ENCODE results near the gene ATF7.

ATF7 gene

GRCh38 chr12:53500142-53500775, 125.9 kb downstream of the ATF7 start:
- no peak for DNase-seq (ENCODE audit: low read depth)

- DNase-seq (ENCODE audit: low read depth) = peak; percentile 53
These were observed 126.7 kb downstream of the ATF7 start, which contains the start of gene MAP3K12 for GRCh38 chr12:53499266-53500141. MAP3K12 (minus strand) TSS chr12:53499458; CDS start chr12:53487391, 12,067 bp downstream.

GRCh38 chr12:53498235-53498630, 127.9 kb downstream of the ATF7 start:
- no peak for DNase-seq (ENCODE audit: low read depth)

- DNase-seq (ENCODE audit: low read depth) = no peak
These were observed 128.7 kb downstream of the ATF7 start for GRCh38 chr12:53497461-53497860.

GRCh38 chr12:53496752-53497032, 129.5 kb downstream of the ATF7 start:
- DNase-seq (ENCODE audit: low read depth) = no peak

GRCh38 chr12:53495903-53496751, 130.1 kb downstream of the ATF7 start:
- DNase-seq (ENCODE audit: low read depth) = no peak

- no peak for DNase-seq (ENCODE audit: low read depth)
These were observed 132.4 kb downstream of the ATF7 start for GRCh38 chr12:53493610-53494391.

- DNase-seq (ENCODE audit: low read depth) = peak; percentile 83
These were observed 133.2 kb downstream of the ATF7 start for GRCh38 chr12:53492830-53493609.

- DNase-seq (ENCODE audit: low read depth) = no peak
These were observed 134.0 kb downstream of the ATF7 start for GRCh38 chr12:53492188-53492587.

- no peak for DNase-seq (ENCODE audit: low read depth)
These were observed 136.8 kb downstream of the ATF7 start for GRCh38 chr12:53489242-53489864.

GRCh38 chr12:53486736-53487487, 139.3 kb downstream of the ATF7 start:
- DNase-seq (ENCODE audit: low read depth) = no peak

- DNase-seq (ENCODE audit: low read depth) = no peak
These were observed 140.0 kb downstream of the ATF7 start for GRCh38 chr12:53485955-53486735.

- DNase-seq (ENCODE audit: low read depth) = no peak
These were observed 141.3 kb downstream of the ATF7 start for GRCh38 chr12:53484686-53485575.

- DNase-seq (ENCODE audit: low read depth) = no peak
These were observed 142.2 kb downstream of the ATF7 start for GRCh38 chr12:53483979-53484377.

- no peak for DNase-seq (ENCODE audit: low read depth)
These were observed 142.8 kb downstream of the ATF7 start for GRCh38 chr12:53483225-53483978.

GRCh38 chr12:53482626-53483168, 143.5 kb downstream of the ATF7 start:
- DNase-seq (ENCODE audit: low read depth) = no peak

Measured in T-helper 22 cell (primary cell).